ENCODE results near the gene FAM236A. TPM values are rescaled to one million over a fixed set of nuclear protein-coding genes. Genes with fewer than 3 reads are reported as not detected.
A peak's percentile ranks its signal among the peaks of the same experiment; 100 is the strongest.
"Not testable (repeated sequence)": the region's sequence is repeated elsewhere in the genome, so short reads cannot be mapped to it uniquely, and the experiment has no call there.

FAM236A gene
- total RNA-seq (2014; rRNA removed): not detected in 2 replicates
- not detected for Bru-seq, nascent RNA
- not detected for BruChase-seq, experiment 1, labeled RNA remaining after a 6-hour chase
- not detected for BruChase-seq, experiment 2, labeled RNA remaining after a 2-hour chase
- long read RNA-seq: 0 reads

- H3K9ac ChIP-seq (ENCODE audit: low read length); H3K9me2 ChIP-seq (replicated peaks; ENCODE audit: low read length); BruUV-seq (replicated peaks); H4K20me1 ChIP-seq (ENCODE audit: low read length); H3F3A ChIP-seq (ENCODE audit: low read length, unreplicated experiment); H3K27me3 ChIP-seq (ENCODE audit: low read length); H3K36me3 ChIP-seq (ENCODE audit: low read depth, low read length); H2AFZ ChIP-seq (ENCODE audit: low read length); H3K4me2 ChIP-seq (ENCODE audit: low read length); H3K9me3 ChIP-seq (ENCODE audit: low read length); intact Hi-C loops (cut with micrococcal nuclease); CTCF ChIA-PET; POLR2A ChIA-PET (ENCODE audit: unreplicated experiment); H3K79me2 ChIP-seq (ENCODE audit: low read length); H3K4me3 ChIP-seq (ENCODE audit: low read length); ATAC-seq; DNase-seq; H3K4me1 ChIP-seq (ENCODE audit: insufficient read depth, low read length); H3K27ac ChIP-seq (ENCODE audit: low read length): not testable (repeated sequence)
Observed at GRCh38 chrX:72937906-72938305, at the start of gene FAM236A. FAM236A (plus strand) TSS chrX:72938206; CDS start chrX:72938263, 57 bp downstream.

GRCh38 chrX:72889740-72890139, 48.3 kb upstream of the FAM236A start:
- DNase-seq; H4K20me1 ChIP-seq (ENCODE audit: low read length); H3K9me3 ChIP-seq (ENCODE audit: low read length); H3K27me3 ChIP-seq (ENCODE audit: low read length); intact Hi-C loops (cut with micrococcal nuclease); H3K36me3 ChIP-seq (ENCODE audit: low read depth, low read length); H3K9ac ChIP-seq (ENCODE audit: low read length); H3K4me2 ChIP-seq (ENCODE audit: low read length); BruUV-seq (replicated peaks); H3K9me2 ChIP-seq (replicated peaks; ENCODE audit: low read length); H2AFZ ChIP-seq (ENCODE audit: low read length); H3K79me2 ChIP-seq (ENCODE audit: low read length); H3K27ac ChIP-seq (ENCODE audit: low read length); POLR2A ChIA-PET (ENCODE audit: unreplicated experiment); H3K4me3 ChIP-seq (ENCODE audit: low read length); H3F3A ChIP-seq (ENCODE audit: low read length, unreplicated experiment); CTCF ChIA-PET; H3K4me1 ChIP-seq (ENCODE audit: insufficient read depth, low read length): not testable (repeated sequence)
- ATAC-seq: peak; percentile 79; the same call in 1 of the 2 replicates

- intact Hi-C loops (cut with micrococcal nuclease); ATAC-seq: not testable (repeated sequence)
Observed at GRCh38 chrX:72912315-72912714, 25.7 kb upstream of the FAM236A start, which contains the start of gene FAM236C. FAM236C (plus strand) TSS chrX:72912615; CDS start chrX:72912715, 100 bp downstream.

GRCh38 chrX:72916096-72916495, 21.9 kb upstream of the FAM236A start:
- DNase-seq; ATAC-seq; BruUV-seq (replicated peaks); H3K4me2 ChIP-seq (ENCODE audit: low read length); H3K9me3 ChIP-seq (ENCODE audit: low read length); CTCF ChIA-PET; H3K4me1 ChIP-seq (ENCODE audit: insufficient read depth, low read length); intact Hi-C loops (cut with micrococcal nuclease); H3K79me2 ChIP-seq (ENCODE audit: low read length); H3K9ac ChIP-seq (ENCODE audit: low read length); H2AFZ ChIP-seq (ENCODE audit: low read length); H3K9me2 ChIP-seq (replicated peaks; ENCODE audit: low read length); H3K4me3 ChIP-seq (ENCODE audit: low read length); H3K36me3 ChIP-seq (ENCODE audit: low read depth, low read length); H3K27ac ChIP-seq (ENCODE audit: low read length); POLR2A ChIA-PET (ENCODE audit: unreplicated experiment); H3K27me3 ChIP-seq (ENCODE audit: low read length); H3F3A ChIP-seq (ENCODE audit: low read length, unreplicated experiment); H4K20me1 ChIP-seq (ENCODE audit: low read length): not testable (repeated sequence)

More at GRCh38 chrX:72912315-72912714, 25.7 kb upstream of the FAM236A start, which contains the start of gene FAM236C:
- H3K79me2 ChIP-seq (ENCODE audit: low read length); H4K20me1 ChIP-seq (ENCODE audit: low read length); H3K4me2 ChIP-seq (ENCODE audit: low read length); H3K4me1 ChIP-seq (ENCODE audit: insufficient read depth, low read length); BruUV-seq (replicated peaks); H3K36me3 ChIP-seq (ENCODE audit: low read depth, low read length); H3K9ac ChIP-seq (ENCODE audit: low read length); H3K27ac ChIP-seq (ENCODE audit: low read length); POLR2A ChIA-PET (ENCODE audit: unreplicated experiment); CTCF ChIA-PET; H3K27me3 ChIP-seq (ENCODE audit: low read length); H3K9me2 ChIP-seq (replicated peaks; ENCODE audit: low read length); H3K4me3 ChIP-seq (ENCODE audit: low read length); H2AFZ ChIP-seq (ENCODE audit: low read length); H3K9me3 ChIP-seq (ENCODE audit: low read length); H3F3A ChIP-seq (ENCODE audit: low read length, unreplicated experiment); DNase-seq: not testable (repeated sequence)

GRCh38 chrX:72932283-72932682, 5.7 kb upstream of the FAM236A start:
- H3K4me3 ChIP-seq (ENCODE audit: low read length); H4K20me1 ChIP-seq (ENCODE audit: low read length); H3K4me2 ChIP-seq (ENCODE audit: low read length); H3K9me2 ChIP-seq (replicated peaks; ENCODE audit: low read length); H3K9ac ChIP-seq (ENCODE audit: low read length); H3K4me1 ChIP-seq (ENCODE audit: insufficient read depth, low read length); H3K36me3 ChIP-seq (ENCODE audit: low read depth, low read length); DNase-seq; H3F3A ChIP-seq (ENCODE audit: low read length, unreplicated experiment); CTCF ChIA-PET; H2AFZ ChIP-seq (ENCODE audit: low read length); H3K27me3 ChIP-seq (ENCODE audit: low read length); H3K27ac ChIP-seq (ENCODE audit: low read length); BruUV-seq (replicated peaks); H3K9me3 ChIP-seq (ENCODE audit: low read length); intact Hi-C loops (cut with micrococcal nuclease); POLR2A ChIA-PET (ENCODE audit: unreplicated experiment); H3K79me2 ChIP-seq (ENCODE audit: low read length): not testable (repeated sequence)
- peak; percentile 63 for ATAC-seq

GRCh38 chrX:72936455-72936854, 1.6 kb upstream of the FAM236A start:
- H3F3A ChIP-seq (ENCODE audit: low read length, unreplicated experiment); H3K79me2 ChIP-seq (ENCODE audit: low read length); DNase-seq; H3K4me1 ChIP-seq (ENCODE audit: insufficient read depth, low read length); H3K9ac ChIP-seq (ENCODE audit: low read length); H3K27ac ChIP-seq (ENCODE audit: low read length); CTCF ChIA-PET; H3K36me3 ChIP-seq (ENCODE audit: low read depth, low read length); H3K9me2 ChIP-seq (replicated peaks; ENCODE audit: low read length); H4K20me1 ChIP-seq (ENCODE audit: low read length); H3K4me3 ChIP-seq (ENCODE audit: low read length); H3K27me3 ChIP-seq (ENCODE audit: low read length); BruUV-seq (replicated peaks); H3K9me3 ChIP-seq (ENCODE audit: low read length); intact Hi-C loops (cut with micrococcal nuclease); H2AFZ ChIP-seq (ENCODE audit: low read length); POLR2A ChIA-PET (ENCODE audit: unreplicated experiment); H3K4me2 ChIP-seq (ENCODE audit: low read length): not testable (repeated sequence)
- ATAC-seq: peak; percentile 83

- DNase-seq; H3K4me2 ChIP-seq (ENCODE audit: low read length); H3K4me3 ChIP-seq (ENCODE audit: low read length); H4K20me1 ChIP-seq (ENCODE audit: low read length); H3F3A ChIP-seq (ENCODE audit: low read length, unreplicated experiment); H3K9me3 ChIP-seq (ENCODE audit: low read length); H3K36me3 ChIP-seq (ENCODE audit: low read depth, low read length); intact Hi-C loops (cut with micrococcal nuclease); H3K9me2 ChIP-seq (replicated peaks; ENCODE audit: low read length); H3K79me2 ChIP-seq (ENCODE audit: low read length); H3K27me3 ChIP-seq (ENCODE audit: low read length); CTCF ChIA-PET; H3K9ac ChIP-seq (ENCODE audit: low read length); BruUV-seq (replicated peaks); H2AFZ ChIP-seq (ENCODE audit: low read length); H3K4me1 ChIP-seq (ENCODE audit: insufficient read depth, low read length); ATAC-seq; POLR2A ChIA-PET (ENCODE audit: unreplicated experiment); H3K27ac ChIP-seq (ENCODE audit: low read length): not testable (repeated sequence)
Observed at GRCh38 chrX:72936882-72937455, 1.0 kb upstream of the FAM236A start.
